Caco-2 (cell line): ENCODE measurements around the gene GAD1. TPM values are rescaled to one million over a fixed set of nuclear protein-coding genes. Genes with fewer than 3 reads are reported as not detected.

Source experiments
- BruUV-seq: library from RNA; stranded (reverse); fragments of 400-500 nt; replicated peaks from 2 replicates; lab custom pipeline; 2021; lab: Mats Ljungman, UMichigan
- CTCF ChIA-PET: fragments of 300-600 bp; sonication (Branson Sonifier 250); formaldehyde crosslinking; loops from one replicate; lab custom pipeline; 2022; ENCODE audit warnings: antibody characterized with exemption; lab: Charles Lee
- POLR2A ChIA-PET: fragments of 300-600 bp; sonication (Branson Sonifier 250); formaldehyde crosslinking; loops from one replicate; lab custom pipeline; 2022; ENCODE audit warnings: antibody characterized with exemption; lab: Charles Lee
- DNase-seq, 2 experiments: peaks; one replicate each; pipeline versions ENCODE4 v3.0.0 to v3.0.0-alpha.2; 2020 to 2022
- H3K27me3 ChIP-seq: replicated peaks from 2 replicates; pipeline ENCODE4 v1.6.0; 2011; ENCODE audit warnings: low read length; ENCODE audit not compliant: control insufficient read depth, insufficient read depth
- H3K36me3 ChIP-seq: 2 replicates; pipeline ENCODE4 v1.5.1; 2011; ENCODE audit warnings: low read length; ENCODE audit not compliant: control insufficient read depth, insufficient read depth
- H3K4me1 ChIP-seq: fragments of 250-450 bp; sonication (Bioruptor Pico); 2 replicates; pipeline ENCODE4 v1.5.1; 2020; ENCODE audit warnings: mild to moderate bottlenecking
- H3K4me3 ChIP-seq: 2 replicates; pipeline ENCODE4 v1.5.1; 2011; ENCODE audit warnings: low read depth, mild to moderate bottlenecking, control low read depth, low read length
- H3K9me3 ChIP-seq: fragments of 250-450 bp; sonication (Bioruptor Pico); 2 replicates; pipeline ENCODE4 v1.5.1; 2020; ENCODE audit warnings: mild to moderate bottlenecking, moderate library complexity
- H3K27ac Mint-ChIP-seq: one replicate; pipeline ENCODE4 v1.8.0; 2022; ENCODE audit warnings: mixed read lengths; ENCODE audit not compliant: unreplicated experiment
- H3K27me3 Mint-ChIP-seq: one replicate; pipeline ENCODE4 v1.8.0; 2022; ENCODE audit warnings: mixed read lengths; ENCODE audit not compliant: insufficient read depth, unreplicated experiment
- H3K36me3 Mint-ChIP-seq: one replicate; pipeline ENCODE4 v1.8.0; 2022; ENCODE audit warnings: mild to moderate bottlenecking, mixed read lengths; ENCODE audit not compliant: insufficient read depth, unreplicated experiment
- H3K4me1 Mint-ChIP-seq: one replicate; pipeline ENCODE4 v1.8.0; 2022; ENCODE audit warnings: low read depth, mixed read lengths; ENCODE audit not compliant: unreplicated experiment
- H3K4me3 Mint-ChIP-seq: one replicate; pipeline ENCODE4 v1.8.0; 2022; ENCODE audit warnings: mild to moderate bottlenecking, moderate library complexity, mixed read lengths; ENCODE audit not compliant: unreplicated experiment
- H3K9me3 Mint-ChIP-seq: one replicate; pipeline ENCODE4 v1.8.0; 2022; ENCODE audit warnings: mixed read lengths; ENCODE audit not compliant: unreplicated experiment
- CTCF ChIP-seq, 2 experiments: fragments of 200-600 bp in 1 of 2; IDR thresholded peaks; 1 replicate in 1 of 2; 2 replicates in 1 of 2; pipeline versions ENCODE4 v1.5.1 to v1.8.0; 2011 to 2022; ENCODE audit warnings: antibody characterized with exemption in 1 of 2, control low read depth in 1 of 2, inconsistent platforms in 1 of 2, low read depth in 1 of 2, low read length in 1 of 2, mild to moderate bottlenecking in 1 of 2, moderate library complexity in 1 of 2; ENCODE audit not compliant: insufficient read depth in 1 of 2, severe bottlenecking in 1 of 2, unreplicated experiment in 1 of 2
- intact Hi-C: fragments of 100-400 bp; cut with micrococcal nuclease; formaldehyde crosslinking; loops from one replicate; pipeline ENCODE4 v1.10.0; 2022; ENCODE audit not compliant: unreplicated experiment
- total RNA-seq: library from RNA; stranded (reverse); gene quantifications from 2 replicates; pipeline ENCODE4 v1.2.3, GENCODE V29; 2022

GAD1 gene
- total RNA-seq, 1 experiment from 2014 or later = 14.7 TPM

GRCh38 chr2:170806548-170806947 lies 10.1 kb upstream of the GAD1 start:
- H3K4me3 Mint-ChIP-seq = no peak overlapping the region
- no peaks in the 10 kb centered on the region for H3K27me3 Mint-ChIP-seq
- no peaks in the 10 kb centered on the region for H3K4me1 Mint-ChIP-seq
- Histone ChIP-seq H3K36me3 (no peaks in the 10 kb centered on the region), H3K4me1 (peaks cover 4% of the 10 kb centered on the region; the same call in 1 of the 2 replicates), H3K27me3 (no peaks in the 10 kb centered on the region), H3K9me3 (no peaks in the 10 kb centered on the region), H3K4me3 (no peak overlapping the region)
- DNase-seq = no peak
- ChIA-PET CTCF (no interaction called here), POLR2A (no interaction called here)
- H3K27ac Mint-ChIP-seq = no peak overlapping the region
- no peak for TF ChIP-seq CTCF (IDR thresholded peaks at IDR 0.05; ENCODE audit: insufficient read depth in 1 of 2, low read depth in 1 of 2, low read length in 1 of 2, severe bottlenecking in 1 of 2, unreplicated experiment in 1 of 2)
- H3K36me3 Mint-ChIP-seq = no peaks in the 10 kb centered on the region
- no TSS peak for BruUV-seq
- intact Hi-C loops = no loop called here
- H3K9me3 Mint-ChIP-seq = no peaks in the 10 kb centered on the region

DNA sequence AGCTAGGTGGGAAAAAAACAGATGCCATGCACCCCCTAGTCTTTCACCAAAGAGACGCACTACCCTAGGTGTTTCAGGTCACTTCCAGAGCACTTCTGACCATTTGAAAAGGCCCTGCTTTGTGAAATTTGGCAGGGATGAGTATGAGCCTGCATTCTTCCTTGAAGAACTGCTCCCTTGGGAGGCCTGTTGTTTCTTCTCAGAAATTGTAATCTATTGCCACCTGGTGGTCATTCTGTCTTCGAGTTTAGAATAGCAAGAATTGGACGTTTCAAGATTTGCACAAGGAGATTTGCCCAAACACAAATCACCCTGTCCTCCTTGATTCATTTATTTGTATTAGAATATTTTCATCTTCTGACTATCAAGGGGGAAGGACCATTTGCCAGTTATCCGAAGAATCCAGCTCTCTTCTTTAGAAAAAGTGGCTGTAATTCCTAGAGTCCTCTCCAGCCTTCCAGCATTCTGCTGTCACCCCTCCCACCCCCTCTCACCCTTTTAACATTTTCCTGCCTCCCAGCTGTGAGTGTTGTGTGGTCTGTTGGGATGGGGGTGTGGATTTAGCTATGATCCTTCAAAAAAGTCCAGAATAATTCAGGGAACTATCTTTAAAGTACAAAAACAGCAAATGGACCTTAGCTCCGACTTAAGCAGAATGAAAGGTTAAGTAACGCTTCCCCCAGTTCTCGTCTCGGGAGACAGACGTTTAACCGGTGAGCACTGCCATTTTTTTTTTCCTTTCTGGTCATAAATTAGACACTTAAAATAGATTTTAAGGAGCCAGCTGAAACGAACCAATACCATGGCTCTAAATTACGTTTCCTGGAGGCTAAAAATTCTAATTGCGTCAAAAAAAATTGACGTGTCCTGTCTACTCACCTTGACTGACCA lies 3.7 kb upstream of the GAD1 start:
- intact Hi-C loops = loop anchor here (1.0 to 10.0 kb wide), 7 partner anchors 43 to 577 kb away; partner anchors contain the start of genes ERICH2 and SP5
- H3K4me1 ChIP-seq = peaks cover 11% of the 10 kb centered on the region; the same call in 1 of the 2 replicates
- peak; percentile 65 to 82 for TF ChIP-seq CTCF (IDR thresholded peaks at IDR 0.05; ENCODE audit: insufficient read depth in 1 of 2, low read depth in 1 of 2, low read length in 1 of 2, severe bottlenecking in 1 of 2, unreplicated experiment in 1 of 2)
- DNase-seq = peak in 1 of 2 experiments; percentile 78
- ChIA-PET CTCF (interaction anchor here (0.6 to 1.4 kb wide), 4 partner anchors 97 to 413 kb away, joined by 3 to 5 read pairs (median 4); no protein-coding TSS in a partner anchor), POLR2A (no interaction called here)
- H3K9me3 ChIP-seq = no peaks in the 10 kb centered on the region
- H3K36me3 ChIP-seq = no peaks in the 10 kb centered on the region
- Mint-ChIP-seq H3K9me3 (no peaks in the 10 kb centered on the region), H3K36me3 (no peaks in the 10 kb centered on the region), H3K27me3 (peaks cover 3% of the 10 kb centered on the region), H3K4me1 (no peaks in the 10 kb centered on the region), H3K27ac (no peak overlapping the region), H3K4me3 (peak overlapping the region; percentile 34)
- no TSS peak for BruUV-seq
- H3K27me3 ChIP-seq = no peaks in the 10 kb centered on the region
- no peak overlapping the region for H3K4me3 ChIP-seq

- no peaks in the 10 kb centered on the region for H3K36me3 Mint-ChIP-seq
- POLR2A ChIA-PET = no interaction called here
Measured at GRCh38 chr2:170813611-170814532, 2.8 kb upstream of the GAD1 start.

More at GRCh38 chr2:170813611-170814532, 2.8 kb upstream of the GAD1 start:
- Histone ChIP-seq H3K36me3 (no peaks in the 10 kb centered on the region), H3K27me3 (no peaks in the 10 kb centered on the region), H3K9me3 (no peaks in the 10 kb centered on the region), H3K4me1 (peaks cover 11% of the 10 kb centered on the region; the same call in 1 of the 2 replicates), H3K4me3 (no peak overlapping the region)
- Mint-ChIP-seq H3K27ac (no peak overlapping the region), H3K9me3 (no peaks in the 10 kb centered on the region), H3K4me1 (peaks cover 5% of the 10 kb centered on the region), H3K4me3 (peak overlapping the region; percentile 34), H3K27me3 (peaks cover 7% of the 10 kb centered on the region)
- intact Hi-C loops = loop anchor here (1.0 to 10.0 kb wide), 2 partner anchors 229 to 291 kb away; no protein-coding TSS in a partner anchor
- no peak for TF ChIP-seq CTCF (IDR thresholded peaks at IDR 0.05; ENCODE audit: insufficient read depth in 1 of 2, low read depth in 1 of 2, low read length in 1 of 2, severe bottlenecking in 1 of 2, unreplicated experiment in 1 of 2)
- peak; percentile 57 to 64 for DNase-seq
- CTCF ChIA-PET = interaction anchor here (0.6 to 1.4 kb wide), 5 partner anchors 50 to 414 kb away, joined by 3 to 5 read pairs (median 4); no protein-coding TSS in a partner anchor
- no TSS peak for BruUV-seq
